GM23338 (cell line): ENCODE measurements around the gene NR3C1. TPM values are rescaled to one million over a fixed set of nuclear protein-coding genes. Genes with fewer than 3 reads are reported as not detected.

Source experiments
- ATAC-seq: fragments of 200-7000 bp; cut with Tn5 transposase; 3 replicates; pipeline ENCODE4 v1.9.1; 2020
- DNase-seq: peaks from one replicate; pipeline ENCODE4 v3.0.0-alpha.2; 2015; ENCODE audit warnings: low spot score
- H2AFZ ChIP-seq: fragments of 200-600 bp; sonication (generic); 2 replicates; pipeline ENCODE4 v1.8.0; 2016; ENCODE audit warnings: antibody characterized with exemption, mild to moderate bottlenecking, moderate library complexity
- H3F3A ChIP-seq: fragments of 200-600 bp; sonication (generic); replicated peaks from 2 replicates; pipeline ENCODE4 v1.8.0; 2017; ENCODE audit warnings: antibody characterized with exemption, mixed run types, low read depth
- H3K27ac ChIP-seq: fragments of 200-600 bp; sonication (generic); 2 replicates; pipeline ENCODE4 v1.6.1; 2016; ENCODE audit warnings: low read depth
- H3K27me3 ChIP-seq: fragments of 200-600 bp; sonication (generic); 2 replicates; pipeline ENCODE4 v1.8.0; 2016; ENCODE audit warnings: mild to moderate bottlenecking, mixed run types, moderate library complexity; ENCODE audit not compliant: insufficient read depth
- H3K36me3 ChIP-seq: fragments of 200-600 bp; sonication (generic); 2 replicates; pipeline ENCODE4 v1.8.0; 2016; ENCODE audit warnings: mild to moderate bottlenecking; ENCODE audit not compliant: insufficient read depth
- H3K4me1 ChIP-seq: fragments of 200-600 bp; sonication (generic); 2 replicates; pipeline ENCODE4 v1.8.0; 2016; ENCODE audit warnings: mild to moderate bottlenecking, moderate library complexity; ENCODE audit not compliant: insufficient read depth
- H3K4me2 ChIP-seq: fragments of 200-600 bp; sonication (generic); 2 replicates; pipeline ENCODE4 v1.7.1; 2017; ENCODE audit warnings: mixed run types
- H3K4me3 ChIP-seq: fragments of 200-600 bp; sonication (generic); 2 replicates; pipeline ENCODE4 v1.6.1; 2016; ENCODE audit warnings: mixed run types
- H3K79me2 ChIP-seq: fragments of 200-600 bp; sonication (generic); replicated peaks from 2 replicates; pipeline ENCODE4 v1.8.0; 2017; ENCODE audit warnings: mild to moderate bottlenecking; ENCODE audit not compliant: insufficient read depth
- H3K9me2 ChIP-seq: fragments of 200-600 bp; sonication (generic); 2 replicates; pipeline ENCODE4 v1.8.0; 2017; ENCODE audit not compliant: insufficient read depth
- H4K20me1 ChIP-seq: fragments of 200-600 bp; sonication (generic); replicated peaks from 2 replicates; pipeline ENCODE4 v1.8.0; 2017; ENCODE audit warnings: mild to moderate bottlenecking; ENCODE audit not compliant: insufficient read depth
- H3K27ac Mint-ChIP-seq: 2 replicates; pipeline ENCODE4 v1.8.0; 2020; ENCODE audit warnings: inconsistent platforms, mild to moderate bottlenecking, moderate library complexity, mixed read lengths
- H3K27me3 Mint-ChIP-seq: 3 replicates; pipeline ENCODE4 v1.8.0; 2022; ENCODE audit warnings: low read depth, mild to moderate bottlenecking, moderate library complexity, mixed read lengths, inconsistent platforms; ENCODE audit not compliant: insufficient read depth, poor library complexity
- H3K36me3 Mint-ChIP-seq: 3 replicates; pipeline ENCODE4 v1.8.0; 2021; ENCODE audit warnings: low read depth, mild to moderate bottlenecking, inconsistent platforms, moderate library complexity, mixed read lengths
- H3K4me1 Mint-ChIP-seq: 3 replicates; pipeline ENCODE4 v1.8.0; 2020; ENCODE audit warnings: mild to moderate bottlenecking, inconsistent platforms, mixed read lengths
- H3K4me3 Mint-ChIP-seq: 3 replicates; pipeline ENCODE4 v1.8.0; 2021; ENCODE audit warnings: moderate library complexity, mild to moderate bottlenecking, inconsistent platforms, mixed read lengths
- H3K9me3 Mint-ChIP-seq: 3 replicates; pipeline ENCODE4 v1.8.0; 2020; ENCODE audit warnings: moderate library complexity, mild to moderate bottlenecking, inconsistent platforms, mixed read lengths
- CREB1 ChIP-seq: fragments of 250-450 bp; sonication (Bioruptor Pico); IDR thresholded peaks from 2 replicates; pipeline ENCODE4 v1.5.0; 2020; ENCODE audit warnings: low read depth, mild to moderate bottlenecking, moderate library complexity
- ETS1 ChIP-seq: IDR thresholded peaks from 2 replicates; pipeline ENCODE4 v1.6.1; 2016; ENCODE audit warnings: antibody characterized with exemption
- EZH2 ChIP-seq: fragments of 200-600 bp; sonication (generic); IDR thresholded peaks from one replicate; pipeline ENCODE4 v1.8.0; 2017; ENCODE audit warnings: antibody characterized with exemption, mild to moderate bottlenecking, low read depth; ENCODE audit not compliant: unreplicated experiment
- EZH2phosphoT487 ChIP-seq: fragments of 200-600 bp; sonication (generic); IDR thresholded peaks from one replicate; pipeline ENCODE4 v1.8.1; 2018; ENCODE audit warnings: antibody characterized with exemption; ENCODE audit not compliant: unreplicated experiment
- JUNB ChIP-seq: IDR thresholded peaks from one replicate; pipeline ENCODE4 v1.6.1; 2016; ENCODE audit warnings: antibody characterized with exemption; ENCODE audit not compliant: unreplicated experiment
- NANOG ChIP-seq: IDR thresholded peaks from 2 replicates; pipeline ENCODE4 v1.6.1; 2016; ENCODE audit warnings: antibody characterized with exemption, borderline replicate concordance
- POLR2AphosphoS5 ChIP-seq: IDR thresholded peaks from 2 replicates; pipeline ENCODE4 v1.6.1; 2016; ENCODE audit warnings: antibody characterized with exemption, low read depth
- STAT1 ChIP-seq: IDR thresholded peaks from one replicate; pipeline ENCODE4 v1.6.1; 2016; ENCODE audit warnings: antibody characterized with exemption; ENCODE audit not compliant: unreplicated experiment
- ZNF114 ChIP-seq: fragments of 250-450 bp; sonication (Bioruptor Pico); IDR thresholded peaks from 2 replicates; pipeline ENCODE4 v1.5.0; 2020; ENCODE audit warnings: mild to moderate bottlenecking, moderate library complexity
- ZNF331 ChIP-seq: fragments of 250-450 bp; sonication (Bioruptor Pico); IDR thresholded peaks from 2 replicates; pipeline ENCODE4 v1.5.0; 2020; ENCODE audit warnings: low read depth, mild to moderate bottlenecking, moderate library complexity
- polyA plus RNA-seq: library from polyadenylated mRNA; unstranded; fragments of >200 nt; fragmentation: Nextera tagmentation; extraction: Ambion mirVana; gene quantifications from 2 replicates; pipeline ENCODE4 v1.2.1, GENCODE V29; 2016
- total RNA-seq: library from RNA; depleted of rRNA; stranded (reverse); fragments of >200 nt; shearing (Covaris generic); gene quantifications from 2 replicates; pipeline ENCODE4 v1.2.3, GENCODE V29; 2014

Gene NR3C1
- total and polyA plus RNA-seq, 2 experiments from 2014 or later: 1.2 to 4.6 TPM

GRCh38 chr5:143442385-143442784, 38.9 kb upstream of the NR3C1 start:
- H3K79me2 ChIP-seq: no peaks in the 10 kb centered on the region
- H4K20me1 ChIP-seq: no peaks in the 10 kb centered on the region
- no peak overlapping the region for H3K4me3 ChIP-seq
- Mint-ChIP-seq H3K4me1 (peaks cover 16% of the 10 kb centered on the region), H3K27ac (no peak overlapping the region), H3K9me3 (no peaks in the 10 kb centered on the region), H3K4me3 (no peak overlapping the region), H3K27me3 (no peaks in the 10 kb centered on the region), H3K36me3 (no peaks in the 10 kb centered on the region)
- no peaks in the 10 kb centered on the region for H3K36me3 ChIP-seq
- DNase-seq (no peak), ATAC-seq (no peak)
- no peak for TF ChIP-seq ZNF114 (CRISPR knock-in tag)
- no peak for TF ChIP-seq CREB1
- TF ChIP-seq NANOG: no peak
- TF ChIP-seq POLR2AphosphoS5: no peak
- no peak overlapping the region for H3K4me2 ChIP-seq
- H3K9me2 ChIP-seq: no peaks in the 10 kb centered on the region
- H2AFZ ChIP-seq: no peak overlapping the region
- no peaks in the 10 kb centered on the region for H3K27me3 ChIP-seq
- 0 out of 2 replicates have a peak, but pooled peaks cover 5% of the 10 kb centered on the region for H3K4me1 ChIP-seq
- no peaks in the 10 kb centered on the region for H3F3A ChIP-seq
- no peak overlapping the region for H3K27ac ChIP-seq

GRCh38 chr5:143440448-143441115, 37.1 kb upstream of the NR3C1 start:
- Mint-ChIP-seq H3K36me3 (no peaks in the 10 kb centered on the region), H3K4me1 (peaks cover 15% of the 10 kb centered on the region), H3K9me3 (no peaks in the 10 kb centered on the region), H3K4me3 (no peak overlapping the region), H3K27me3 (no peaks in the 10 kb centered on the region), H3K27ac (no peak overlapping the region)
- H3K4me2 ChIP-seq: no peak overlapping the region
- ATAC-seq: no peak
- H3K9me2 ChIP-seq: no peaks in the 10 kb centered on the region
- H3K27me3 ChIP-seq: no peaks in the 10 kb centered on the region
- no peaks in the 10 kb centered on the region for H3K79me2 ChIP-seq
- no peak overlapping the region for H3K27ac ChIP-seq
- no peaks in the 10 kb centered on the region for H3K36me3 ChIP-seq
- no peaks in the 10 kb centered on the region for H3F3A ChIP-seq
- DNase-seq: no peak
- peaks cover 5% of the 10 kb centered on the region; the same call in 1 of the 2 replicates for H3K4me1 ChIP-seq
- H3K4me3 ChIP-seq: no peak overlapping the region
- no peaks in the 10 kb centered on the region for H4K20me1 ChIP-seq
- TF ChIP-seq POLR2AphosphoS5 (no peak), JUNB (no peak), EZH2 (no peak), NANOG (no peak)
- peak overlapping the region; percentile 61; the same call in 1 of the 2 replicates for H2AFZ ChIP-seq

GRCh38 chr5:143437666-143438273, 34.3 kb upstream of the NR3C1 start:
- no peaks in the 10 kb centered on the region for H3K36me3 ChIP-seq
- no peak overlapping the region for H3K4me3 ChIP-seq
- peaks cover 14% of the 10 kb centered on the region for H3K4me1 ChIP-seq
- Mint-ChIP-seq H3K36me3 (no peaks in the 10 kb centered on the region), H3K4me3 (no peak overlapping the region), H3K9me3 (no peaks in the 10 kb centered on the region), H3K27ac (no peak overlapping the region), H3K4me1 (peaks cover 23% of the 10 kb centered on the region), H3K27me3 (no peaks in the 10 kb centered on the region)
- no peaks in the 10 kb centered on the region for H3K79me2 ChIP-seq
- H3K9me2 ChIP-seq: no peaks in the 10 kb centered on the region
- no peaks in the 10 kb centered on the region for H3F3A ChIP-seq
- ATAC-seq: no peak; the same call in 2 of the 3 replicates
- H3K4me2 ChIP-seq: no peak overlapping the region
- peak overlapping the region; percentile 72; the same call in 1 of the 2 replicates for H2AFZ ChIP-seq
- no peaks in the 10 kb centered on the region for H3K27me3 ChIP-seq
- peak; percentile 11 for DNase-seq
- H3K27ac ChIP-seq: no peak overlapping the region
- H4K20me1 ChIP-seq: no peaks in the 10 kb centered on the region
- TF ChIP-seq CREB1: no peak
- TF ChIP-seq STAT1: no peak
- no peak for TF ChIP-seq ZNF114 (CRISPR knock-in tag)
- TF ChIP-seq EZH2phosphoT487: no peak
- TF ChIP-seq POLR2AphosphoS5: no peak
- no peak for TF ChIP-seq ETS1
- TF ChIP-seq EZH2: no peak
- TF ChIP-seq NANOG: no peak
- TF ChIP-seq ZNF331 (CRISPR knock-in tag): no peak
